AG10803 (cell line): ENCODE data around the gene KRT73.

Experiments used
- DNase-seq: peaks from one replicate; pipeline ENCODE4 v3.0.0; 2010; ENCODE audit warnings: low read depth
- H3K4me3 ChIP-seq: 2 replicates; pipeline ENCODE4 v1.5.1; 2011; ENCODE audit warnings: mild to moderate bottlenecking, low read length, control low read depth
- CTCF ChIP-seq: conservative IDR thresholded peaks from 2 replicates; pipeline ENCODE4 v1.5.1; 2011; ENCODE audit warnings: mild to moderate bottlenecking, low read length, control low read depth, inconsistent platforms

Gene KRT73

GRCh38 chr12:52646613-52647012, 28.3 kb upstream of the KRT73 start:
- no peak overlapping the region for H3K4me3 ChIP-seq
- no peak for TF ChIP-seq CTCF
- DNase-seq: no peak

DNA sequence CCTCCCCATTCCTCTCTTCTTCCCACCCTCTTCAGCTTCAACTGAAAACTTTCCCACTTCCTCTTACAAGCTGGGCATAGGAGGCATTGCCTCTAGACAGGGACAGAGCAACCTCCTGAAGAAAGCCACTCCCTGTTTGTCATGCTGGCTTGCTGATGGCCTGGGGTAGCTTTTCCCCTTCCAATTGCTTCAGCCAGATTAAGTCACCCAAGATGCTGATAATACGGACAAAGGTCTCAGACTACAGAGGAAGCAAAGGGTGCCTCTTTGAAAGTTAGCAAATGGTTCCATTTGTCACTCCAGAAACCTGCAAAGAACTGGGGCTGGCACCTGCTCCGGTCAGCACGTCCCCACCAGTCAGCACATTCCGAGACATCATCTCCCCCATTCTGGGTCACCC, 27.6 kb upstream of the KRT73 start:
- no peak for TF ChIP-seq CTCF
- no peak overlapping the region for H3K4me3 ChIP-seq
- no peak for DNase-seq

DNA sequence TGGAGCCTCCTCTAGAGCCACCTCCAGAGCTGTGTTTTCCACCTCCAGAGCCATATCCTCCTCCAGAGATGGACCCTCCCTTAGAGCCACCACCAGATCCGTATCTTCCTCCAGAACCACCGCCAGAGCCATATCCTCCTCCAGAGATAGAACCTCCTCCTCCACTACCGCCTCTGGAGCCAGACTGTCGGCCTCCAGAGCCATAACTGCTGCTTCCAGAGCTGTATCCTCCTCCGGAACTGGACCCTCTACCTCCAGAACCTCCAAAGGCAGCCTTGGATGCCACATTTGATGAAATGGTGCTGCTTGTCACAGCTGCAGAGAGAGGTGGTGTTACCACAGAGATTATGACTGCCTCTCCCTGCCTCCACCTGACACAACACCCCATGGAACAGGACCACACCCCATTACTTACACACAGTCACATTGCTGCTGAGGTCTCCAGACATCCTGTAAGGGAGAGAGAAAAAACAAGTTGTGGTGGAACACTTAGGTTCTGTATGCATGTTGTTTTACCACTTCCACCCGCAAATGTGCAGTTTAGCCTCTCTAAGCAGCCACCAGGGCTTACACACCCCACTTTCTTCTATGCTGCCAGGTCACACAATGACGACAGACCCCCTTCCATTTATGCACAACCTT, 26.9 kb upstream of the KRT73 start:
- no peak for DNase-seq
- no peak for TF ChIP-seq CTCF
- no peak overlapping the region for H3K4me3 ChIP-seq

GRCh38 chr12:52644078-52644415, 25.7 kb upstream of the KRT73 start:
- no peak overlapping the region for H3K4me3 ChIP-seq
- no peak for DNase-seq
- no peak for TF ChIP-seq CTCF

DNA sequence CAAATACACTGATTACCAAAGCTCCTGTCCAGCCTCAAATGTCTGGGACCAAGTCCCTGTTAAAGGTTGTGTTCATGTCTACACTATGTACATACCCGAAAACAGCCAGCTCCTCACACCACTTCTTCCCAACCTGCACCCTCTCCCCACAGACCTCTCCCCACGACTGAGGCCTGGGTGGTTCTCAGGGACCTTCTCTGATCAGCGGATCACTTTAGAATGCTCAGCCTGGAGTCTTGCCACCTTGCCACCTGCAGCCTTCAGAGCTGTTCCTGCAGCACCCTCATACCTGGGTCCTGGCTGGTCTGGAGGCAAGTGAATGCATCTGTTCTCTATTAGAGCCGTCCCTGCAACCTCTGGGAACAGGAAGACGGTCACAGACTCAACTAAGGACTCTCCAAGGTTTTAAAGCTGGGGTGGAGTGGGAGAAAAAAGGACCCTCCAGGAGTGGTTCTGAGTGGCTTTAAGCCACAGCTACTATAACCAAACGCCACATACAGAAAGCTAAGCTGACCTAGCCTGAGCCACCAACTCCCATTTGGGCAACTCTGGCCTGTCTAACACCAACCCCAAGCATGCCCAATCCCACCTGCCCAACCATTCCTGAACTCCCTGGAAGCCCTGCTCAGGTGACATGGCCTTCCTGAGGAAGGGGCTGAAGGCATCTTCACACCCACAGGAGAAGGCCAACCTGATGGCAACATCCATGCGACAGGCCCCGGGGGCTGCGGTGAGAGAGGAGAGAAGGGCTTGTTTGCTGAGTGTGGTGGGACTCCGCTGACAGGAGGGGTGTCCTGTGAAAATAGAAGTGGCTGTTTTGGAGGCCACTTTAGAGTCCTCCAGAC, 25.1 kb upstream of the KRT73 start:
- no peak for TF ChIP-seq CTCF
- DNase-seq: no peak
- no peak overlapping the region for H3K4me3 ChIP-seq

DNA sequence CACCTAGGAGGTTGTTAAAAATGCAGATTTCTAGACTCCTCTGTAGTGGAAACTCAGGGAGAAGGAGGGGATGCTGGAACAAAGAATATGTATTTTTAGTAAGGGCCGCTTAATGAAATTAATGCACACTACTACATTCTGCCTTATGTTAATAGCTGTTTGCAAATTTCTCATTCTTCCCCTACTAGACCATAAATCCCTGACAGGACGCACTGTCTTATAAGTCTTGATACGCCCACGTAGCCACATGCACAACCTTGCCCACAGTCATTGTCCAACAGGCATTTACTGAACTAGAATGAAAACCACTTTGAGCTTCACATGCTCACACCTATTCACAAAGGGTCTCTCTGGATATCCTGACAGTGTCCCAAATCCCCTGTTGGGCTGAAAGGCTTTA, 23.1 kb upstream of the KRT73 start:
- no peak for DNase-seq
- H3K4me3 ChIP-seq: no peak overlapping the region
- TF ChIP-seq CTCF: no peak

DNA sequence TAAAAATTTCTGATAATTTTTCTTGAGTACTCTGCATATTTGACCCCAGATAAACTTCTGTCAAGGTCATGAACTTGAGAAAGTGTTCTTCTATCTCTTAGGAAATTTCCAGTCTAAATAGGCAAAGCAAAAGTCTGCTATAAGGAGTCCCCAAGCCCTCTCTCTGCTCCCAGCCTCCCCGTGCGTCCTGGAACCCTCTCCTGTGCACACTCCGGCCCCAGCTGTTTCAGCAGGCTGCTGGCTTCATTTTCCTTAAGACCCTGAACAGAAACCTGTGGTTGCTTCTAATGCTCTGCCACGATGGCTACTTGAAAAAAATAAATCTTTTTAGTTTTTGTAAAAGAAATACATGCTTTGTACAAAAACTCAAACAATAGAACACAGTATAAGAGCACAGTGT, 18.9 kb upstream of the KRT73 start:
- DNase-seq: no peak

More for the DNA sequence above, 18.9 kb upstream of the KRT73 start:
- no peak overlapping the region for H3K4me3 ChIP-seq
- no peak for TF ChIP-seq CTCF
